NCI-H1694 (cell line): ENCODE measurements around the gene PSMC3.

ENCODE experiments used
- DNase-seq: peaks from one replicate; lab custom pipeline; 2025; lab: John Stamatoyannopoulos, UW

The PSMC3 gene

DNA sequence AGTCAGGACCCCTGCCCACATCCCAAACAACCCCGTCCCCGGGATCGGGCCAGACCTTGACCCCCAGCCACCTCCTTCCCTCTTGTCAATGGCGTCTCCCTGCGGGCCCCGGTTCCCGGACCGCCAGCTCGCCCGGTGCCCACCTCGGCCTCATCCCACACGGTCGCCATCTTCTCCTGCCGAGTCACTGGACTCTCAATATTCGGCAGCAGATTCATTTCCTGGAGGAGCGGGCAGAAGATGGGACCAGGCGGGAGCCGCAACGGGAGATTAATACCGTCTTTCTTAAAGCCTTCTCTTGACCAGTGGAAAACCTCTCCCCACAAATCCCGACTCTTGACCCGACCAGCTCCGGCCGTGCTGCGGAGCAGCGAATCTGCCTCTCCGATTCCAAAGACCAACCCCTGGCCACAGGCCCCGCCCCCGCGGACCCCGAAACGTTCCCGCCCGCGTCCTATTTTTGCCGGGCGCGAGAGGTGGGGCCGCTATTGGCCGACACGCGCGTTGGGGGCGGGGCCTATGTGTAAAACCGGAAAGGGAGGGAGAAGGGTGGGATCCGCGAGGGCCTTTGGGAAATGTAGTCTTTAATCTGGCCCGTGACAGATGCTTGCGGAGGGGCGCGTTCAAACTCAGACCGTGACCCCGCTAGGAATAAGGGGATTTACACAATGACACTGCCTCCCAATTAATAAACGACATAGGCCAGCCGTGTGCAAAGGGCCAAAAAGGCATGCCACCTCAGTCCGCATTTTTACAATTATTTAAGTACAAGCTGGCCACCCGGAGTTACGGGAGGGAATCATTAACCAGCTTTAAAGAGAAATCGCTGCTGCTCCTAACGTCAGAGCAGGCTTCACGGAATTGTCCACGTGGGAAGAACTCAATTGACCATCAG lies at the start of gene PSMC3:
TSS of gene PSMC3 (minus strand) at position 378 of the 895 bp plus-strand sequence. CDS start at position 218, 160 bp downstream.
- peak; percentile 91 for DNase-seq

DNA sequence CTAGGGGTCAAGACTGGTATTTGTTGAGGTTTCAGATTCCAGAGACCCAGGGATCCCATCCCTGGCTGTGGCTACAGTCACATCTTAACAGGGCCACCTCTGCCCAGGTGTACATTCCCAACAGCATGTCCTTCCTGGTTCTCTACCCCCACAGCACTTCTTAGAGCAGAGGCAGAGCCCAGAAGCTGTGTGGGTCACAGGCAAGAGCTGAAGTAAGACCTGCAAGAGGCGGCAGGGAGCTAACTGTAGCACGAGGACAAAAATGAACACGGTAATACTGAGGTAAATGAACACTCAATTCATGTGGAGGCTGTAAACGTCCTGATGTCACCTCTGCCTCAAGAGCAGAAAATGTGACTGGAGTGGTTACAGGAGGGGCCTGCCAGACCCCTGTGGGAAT lies 44.4 kb upstream of the PSMC3 start:
- no peak for DNase-seq

DNA sequence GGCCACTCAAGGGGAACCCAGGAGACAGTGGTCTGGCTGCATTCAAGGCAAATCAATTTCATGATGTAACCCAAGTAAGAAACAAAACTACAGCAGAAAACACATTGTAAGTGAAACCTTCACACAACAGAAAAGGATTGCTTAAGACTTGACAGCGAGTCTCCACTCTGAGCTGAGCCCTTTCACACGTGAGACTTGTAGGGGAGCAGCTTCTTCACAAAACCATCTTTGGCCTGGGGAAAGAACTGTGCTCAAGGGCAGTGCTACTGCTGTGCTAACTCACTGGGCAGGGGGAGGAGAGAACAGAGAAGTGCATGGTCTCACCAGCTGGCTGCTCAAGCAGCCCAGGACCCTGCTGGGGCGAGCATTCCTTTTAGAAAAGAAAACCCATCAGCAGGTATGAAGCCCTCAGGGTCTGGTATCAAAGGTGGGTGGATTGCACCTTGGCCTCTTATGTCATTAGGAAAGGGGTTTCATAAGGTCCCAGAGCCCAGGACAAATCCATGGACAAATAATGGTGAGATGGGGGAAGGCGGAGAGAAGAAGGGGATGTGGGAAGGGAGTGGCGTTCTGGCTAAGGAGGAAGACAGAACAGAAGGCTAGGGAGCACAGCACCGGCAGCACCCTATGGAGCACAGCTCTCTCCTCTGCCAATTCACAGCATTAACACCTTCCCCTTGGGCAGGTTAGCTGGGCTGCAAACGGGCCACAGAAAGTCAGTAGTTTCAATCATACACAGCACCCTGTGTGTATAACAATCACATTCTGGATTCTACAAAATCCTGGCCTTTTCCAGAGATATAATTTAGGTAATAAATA lies 43.3 kb upstream of the PSMC3 start:
- DNase-seq = no peak

- DNase-seq = no peak
Measured at GRCh38 chr11:47468598-47469214, 42.5 kb upstream of the PSMC3 start.

DNA sequence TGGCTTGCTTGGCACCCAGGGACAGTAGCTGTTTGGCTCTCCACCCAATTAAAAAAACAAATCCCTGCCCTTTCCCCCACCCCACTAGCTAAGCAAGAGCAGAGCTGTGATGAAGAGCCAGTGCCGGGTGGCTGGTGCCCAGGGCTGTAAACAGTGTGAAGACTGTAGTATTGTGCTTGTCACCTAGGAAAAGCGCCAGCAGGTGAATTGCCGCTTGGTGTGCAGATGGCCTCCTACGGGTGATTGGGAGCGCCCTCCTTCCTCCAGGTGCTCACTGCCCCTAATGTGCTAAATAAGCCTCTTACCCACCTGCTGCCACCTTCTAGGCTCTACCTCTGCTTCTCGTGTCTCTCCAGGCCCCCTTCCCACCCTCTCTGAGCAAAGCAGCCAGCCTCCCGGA lies 41.1 kb upstream of the PSMC3 start:
- no peak for DNase-seq

- DNase-seq = peak; percentile 28
Measured at GRCh38 chr11:47466701-47467250, 40.5 kb upstream of the PSMC3 start.

- no peak for DNase-seq
Measured at GRCh38 chr11:47466201-47466600, 40.0 kb upstream of the PSMC3 start.

DNA sequence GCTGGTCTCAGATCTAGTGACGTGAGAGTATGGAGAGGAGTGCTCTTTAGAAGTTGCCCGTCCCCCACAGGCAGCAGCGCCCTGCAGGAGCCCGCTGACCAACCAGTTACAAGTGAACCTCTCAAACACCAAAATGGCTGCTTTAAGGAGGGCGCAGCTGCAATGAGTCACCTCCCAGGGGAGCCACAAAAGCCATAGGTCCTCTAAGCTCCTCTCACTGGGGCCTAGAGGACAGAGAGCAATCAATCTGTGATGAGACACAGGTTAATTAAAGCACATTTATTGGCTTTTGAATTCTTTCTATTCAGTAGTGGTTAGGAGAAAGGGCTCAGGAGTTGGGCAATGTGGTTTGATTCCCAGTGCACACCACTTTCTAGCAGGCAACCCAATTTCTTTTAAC lies 38.2 kb upstream of the PSMC3 start:
- no peak for DNase-seq

- no peak for DNase-seq
Measured at GRCh38 chr11:47461876-47462275, 35.6 kb upstream of the PSMC3 start.

GRCh38 chr11:47460571-47461235 lies 34.5 kb upstream of the PSMC3 start:
- no peak for DNase-seq

DNA sequence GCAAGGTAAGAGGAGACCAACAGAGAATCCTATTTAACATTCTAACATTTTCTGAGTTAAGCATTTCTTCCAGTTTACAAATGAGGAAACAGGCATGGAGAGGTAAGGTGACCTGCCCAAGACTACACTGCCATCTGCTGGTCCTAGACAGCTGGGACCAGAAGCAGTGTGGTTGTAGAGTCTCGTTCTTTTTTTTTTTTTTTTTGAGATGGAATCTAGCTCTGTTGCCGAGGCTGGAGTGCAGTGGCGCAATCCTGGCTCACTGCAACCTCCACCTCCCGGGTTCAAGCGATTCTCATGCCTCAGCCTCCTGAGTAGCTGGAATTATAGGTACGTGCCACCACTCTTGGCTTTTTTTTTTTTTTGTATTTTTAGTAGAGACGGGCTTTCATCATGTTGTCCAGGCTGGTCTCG lies 28.0 kb upstream of the PSMC3 start:
- peak; percentile 68 for DNase-seq

DNA sequence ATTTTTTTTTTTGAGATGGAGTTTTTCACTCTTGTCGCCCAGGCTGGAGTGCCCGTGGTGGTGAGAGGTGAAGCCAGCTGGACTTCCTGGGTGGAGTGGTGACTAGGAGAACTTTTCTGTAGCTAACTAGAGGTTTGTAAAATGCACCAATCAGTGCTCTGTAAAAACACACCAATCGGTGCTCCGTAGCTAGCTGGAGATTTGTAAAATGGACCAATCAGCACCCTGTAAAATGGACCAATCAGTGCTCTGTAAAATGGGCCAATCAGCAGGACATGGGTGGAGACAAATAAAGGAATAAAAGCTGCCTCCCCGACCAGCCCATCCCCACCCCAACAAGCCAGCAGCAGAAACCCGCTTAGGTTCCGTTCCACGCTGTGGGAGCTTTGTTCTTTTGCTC lies 27.1 kb upstream of the PSMC3 start:
- no peak for DNase-seq

DNA sequence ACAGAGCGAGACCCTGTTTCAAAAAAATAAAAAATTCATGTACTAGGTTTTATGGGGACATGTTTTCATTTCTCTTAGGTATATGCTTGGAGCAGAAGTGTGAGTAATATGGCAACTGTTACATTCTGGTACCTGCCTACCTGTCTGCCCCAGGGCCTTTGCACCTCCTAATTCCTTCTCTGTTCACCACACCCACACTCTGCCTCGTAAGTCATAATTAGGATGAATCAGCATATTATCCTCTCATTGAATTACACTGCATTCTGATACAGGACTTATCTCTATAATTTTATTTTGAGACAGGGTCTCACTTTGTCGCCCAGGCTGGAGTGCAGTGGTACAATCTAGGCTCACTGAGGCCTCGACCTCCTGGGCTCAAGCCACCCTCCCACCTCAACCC lies 25.8 kb upstream of the PSMC3 start:
- DNase-seq = no peak

DNA sequence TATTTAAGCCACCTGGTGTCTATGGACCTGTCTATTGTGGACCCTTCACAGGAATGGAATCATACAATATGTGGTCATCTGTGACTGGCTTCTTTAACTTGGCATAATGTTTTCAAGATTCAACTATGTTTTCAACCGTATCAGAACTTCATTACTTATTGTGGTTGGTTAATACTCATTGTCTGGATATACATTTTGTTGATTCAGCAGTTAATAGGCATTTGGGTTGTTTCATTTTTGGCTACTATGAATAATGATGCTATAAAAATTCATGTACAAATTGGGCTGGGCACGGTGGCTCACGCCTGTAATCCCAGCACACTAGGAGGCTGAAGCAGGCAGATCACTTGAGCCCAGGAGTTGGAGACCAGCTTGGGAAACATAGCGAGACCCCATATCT lies 25.2 kb upstream of the PSMC3 start:
- DNase-seq = no peak

DNA sequence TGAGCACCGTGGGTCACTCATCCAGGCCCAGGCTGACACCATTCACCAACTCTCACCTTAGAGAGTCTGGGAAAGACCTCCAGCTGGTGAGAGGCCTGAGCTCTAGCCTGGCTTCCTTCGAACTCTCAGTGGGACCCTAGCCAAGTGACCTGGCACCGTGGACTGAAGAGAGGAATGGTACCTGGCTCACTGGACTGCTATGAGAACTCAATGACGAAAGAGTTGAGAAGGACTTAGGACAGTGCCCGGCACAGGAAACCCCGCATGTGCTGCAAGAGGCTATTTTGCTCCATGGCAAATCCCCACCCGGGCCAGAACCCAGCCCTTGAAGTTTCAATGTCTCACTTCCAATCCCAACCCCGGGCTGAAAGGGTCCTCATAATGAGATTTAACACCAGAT lies 23.3 kb upstream of the PSMC3 start:
- DNase-seq = no peak

DNA sequence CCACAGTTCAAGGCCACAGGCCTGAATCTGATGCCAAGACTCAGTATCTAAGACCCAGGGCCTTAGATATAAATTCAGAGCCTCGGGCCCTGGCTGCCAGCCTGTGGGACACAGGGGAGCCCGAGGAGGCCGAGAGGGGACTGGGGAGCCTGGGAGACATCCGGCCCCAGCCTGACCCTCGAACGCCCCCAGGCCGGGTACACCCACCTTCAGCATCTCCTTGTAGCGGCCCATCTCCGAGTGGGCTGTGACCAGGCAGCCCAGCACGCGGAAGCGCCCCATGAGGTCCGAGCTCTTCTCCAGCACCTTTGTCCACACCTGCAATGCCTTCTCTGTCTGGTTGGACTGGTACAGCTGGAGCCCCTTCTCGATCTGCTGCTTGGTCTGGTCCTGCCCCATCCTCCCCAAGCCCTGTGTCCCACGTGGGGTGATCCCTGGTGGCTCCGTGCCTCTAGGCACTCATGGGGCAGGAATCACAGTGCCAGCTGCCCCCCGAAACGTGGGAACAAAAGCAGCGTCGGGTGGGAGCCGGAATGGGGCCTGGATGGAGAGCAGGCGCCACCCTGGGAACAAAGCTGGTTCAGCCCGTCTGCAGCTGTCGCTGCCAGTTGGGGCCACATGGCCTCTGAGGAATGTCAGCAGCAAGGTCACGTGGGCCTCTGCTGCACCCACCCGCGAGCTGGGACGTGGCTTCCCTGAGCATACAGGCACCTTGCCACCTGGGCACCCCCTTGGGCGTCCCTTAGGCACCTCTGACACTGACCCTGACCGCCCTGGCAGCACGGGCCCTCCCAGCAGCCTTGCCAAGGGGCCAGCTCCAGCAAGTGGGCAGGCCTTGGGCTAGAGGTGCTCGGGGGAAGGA lies 22.6 kb upstream of the PSMC3 start, which contains the start of gene RAPSN:
TSS of gene RAPSN (minus strand) at position 571 of the 862 bp plus-strand sequence. CDS start at position 399, 172 bp downstream.
- no peak for DNase-seq

DNA sequence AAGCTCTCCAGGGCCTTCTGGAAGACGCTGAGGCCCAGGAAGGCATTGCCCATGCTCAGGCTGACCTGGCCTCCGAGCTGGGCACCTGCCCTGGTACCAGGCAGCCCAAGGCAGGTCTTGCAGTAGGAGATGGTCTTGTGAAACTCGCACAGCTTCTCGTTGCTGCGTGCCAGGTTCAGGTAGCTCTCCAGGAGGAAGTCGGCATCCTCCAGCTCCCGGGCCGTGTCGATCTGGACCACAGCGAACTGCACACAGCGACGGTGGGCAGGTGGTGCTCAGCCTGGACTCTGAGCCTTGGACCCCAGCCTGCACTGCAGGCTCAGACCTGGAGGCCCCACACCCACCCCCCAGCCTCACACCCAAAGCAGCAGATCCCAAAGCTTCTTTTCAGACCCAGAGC lies 21.7 kb upstream of the PSMC3 start:
- DNase-seq = no peak

DNA sequence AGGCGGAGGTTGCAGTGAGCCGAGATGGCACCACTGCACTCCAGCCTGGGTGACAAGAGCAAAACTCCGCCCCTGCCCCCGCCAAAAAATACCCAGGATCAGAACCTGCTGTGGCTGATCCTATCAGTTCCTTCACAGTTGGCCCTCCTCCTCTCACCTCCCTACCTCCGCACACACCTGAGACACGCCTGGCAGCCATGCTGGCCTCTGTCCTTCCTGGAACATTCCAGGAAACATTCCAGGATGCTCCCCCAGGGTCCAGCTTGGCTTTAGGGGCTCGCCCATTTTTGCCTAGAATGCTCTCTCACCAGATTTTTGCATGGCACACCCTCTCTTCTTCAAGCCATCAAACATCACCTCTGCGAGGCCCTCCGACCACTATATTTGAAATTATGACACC lies 20.6 kb upstream of the PSMC3 start:
- no peak for DNase-seq

DNA sequence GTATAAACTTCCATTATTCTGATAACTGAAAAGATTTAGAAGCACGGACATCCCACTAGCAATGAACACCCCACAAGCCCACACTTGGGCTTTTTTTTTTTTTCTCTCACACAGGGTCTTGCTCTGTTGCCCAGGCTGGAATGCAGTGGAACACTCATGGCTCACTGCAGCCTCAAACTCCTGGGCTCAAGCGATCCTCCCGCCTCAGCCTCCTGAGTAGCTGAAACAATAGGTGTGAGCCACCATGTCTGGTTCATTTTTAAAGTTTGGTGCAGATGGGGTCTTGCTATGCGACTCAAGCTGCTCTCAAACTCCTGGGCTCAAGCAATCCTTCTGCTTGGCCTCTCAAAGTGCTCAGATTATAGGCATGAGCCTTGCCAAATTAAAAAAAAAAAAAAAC lies 19.6 kb upstream of the PSMC3 start:
- DNase-seq = no peak

- no peak for DNase-seq
Measured at GRCh38 chr11:47443817-47444216, 17.6 kb upstream of the PSMC3 start.
